IMR-90 (cell line): ENCODE results near the gene TPP1. TPM values are rescaled to one million over a fixed set of nuclear protein-coding genes. Genes with fewer than 3 reads are reported as not detected.

Experiments
- ATAC-seq: fragments of 200-7000 bp; cut with Tn5 transposase; 2 replicates; pipeline ENCODE4 v1.9.1; 2020; ENCODE audit warnings: low read depth, mild to moderate bottlenecking, moderate library complexity
- BruUV-seq: library from RNA; stranded (reverse); fragments of 400-500 nt; replicated peaks from 2 replicates; lab custom pipeline; 2021; lab: Mats Ljungman, UMichigan
- CTCF ChIA-PET: fragments of 300-600 bp; formaldehyde crosslinking; extraction: SDS; loops from one replicate; lab custom pipeline; 2021; ENCODE audit warnings: antibody characterized with exemption; lab: Yijun Ruan, JAX
- POLR2A ChIA-PET: fragments of 300-600 bp; sonication (Branson Sonifier 250); formaldehyde crosslinking; loops from one replicate; lab custom pipeline; 2022; ENCODE audit warnings: antibody characterized with exemption; ENCODE audit not compliant: unreplicated experiment; lab: Charles Lee
- DNase-seq: peaks from one replicate; pipeline ENCODE4 v3.0.0; 2013
- H2AFZ ChIP-seq: replicated peaks from 2 replicates; pipeline ENCODE3; 2013; ENCODE audit warnings: low read length, mild to moderate bottlenecking; ENCODE audit not compliant: poor library complexity
- H2AK5ac ChIP-seq: 2 replicates; pipeline ENCODE4 v1.6.1; 2013; ENCODE audit warnings: low read depth, low read length, inconsistent platforms
- H2AK9ac ChIP-seq: replicated peaks from 2 replicates; pipeline ENCODE3; 2013; ENCODE audit warnings: mild to moderate bottlenecking, low read depth, low read length, moderate library complexity; ENCODE audit not compliant: poor library complexity
- H2BK120ac ChIP-seq: 2 replicates; pipeline ENCODE4 v1.6.1; 2013; ENCODE audit warnings: low read depth, low read length, inconsistent platforms
- H2BK15ac ChIP-seq: 3 replicates; pipeline ENCODE4 v1.6.1; 2013; ENCODE audit warnings: low read depth, low read length, inconsistent platforms
- H2BK20ac ChIP-seq: 2 replicates; pipeline ENCODE4 v1.6.1; 2013; ENCODE audit warnings: low read depth, mild to moderate bottlenecking, inconsistent platforms, low read length, moderate library complexity
- H2BK5ac ChIP-seq: 2 replicates; pipeline ENCODE4 v1.6.1; 2013; ENCODE audit warnings: mild to moderate bottlenecking, low read depth, low read length, inconsistent platforms; ENCODE audit not compliant: poor library complexity, severe bottlenecking
- H3K14ac ChIP-seq: replicated peaks from 2 replicates; pipeline ENCODE4 v1.6.1; 2013; ENCODE audit warnings: low read depth, low read length, inconsistent platforms
- H3K18ac ChIP-seq: 2 replicates; pipeline ENCODE4 v1.6.1; 2013; ENCODE audit warnings: low read depth, low read length, control low read depth
- H3K23ac ChIP-seq: 2 replicates; pipeline ENCODE4 v1.6.1; 2013; ENCODE audit warnings: low read depth, low read length, inconsistent platforms
- H3K27ac ChIP-seq: 2 replicates; pipeline ENCODE4 v1.5.1; 2013; ENCODE audit warnings: mild to moderate bottlenecking, control low read depth, low read length; ENCODE audit not compliant: insufficient read depth
- H3K27me3 ChIP-seq: 2 replicates; pipeline ENCODE4 v1.6.1; 2013; ENCODE audit warnings: low read length; ENCODE audit not compliant: control insufficient read depth, insufficient read depth
- H3K36me3 ChIP-seq: 2 replicates; pipeline ENCODE4 v1.6.1; 2013; ENCODE audit warnings: low read length, mixed read lengths; ENCODE audit not compliant: control insufficient read depth, insufficient read depth
- H3K4ac ChIP-seq: 2 replicates; pipeline ENCODE4 v1.6.1; 2013; ENCODE audit warnings: low read depth, low read length, inconsistent platforms
- H3K4me1 ChIP-seq: 2 replicates; pipeline ENCODE4 v1.6.1; 2013; ENCODE audit warnings: low read length, mixed read lengths; ENCODE audit not compliant: control insufficient read depth, insufficient read depth
- H3K4me2 ChIP-seq: 2 replicates; pipeline ENCODE4 v1.6.1; 2013; ENCODE audit warnings: low read depth, mild to moderate bottlenecking, control low read depth, low read length, moderate library complexity
- H3K4me3 ChIP-seq: 2 replicates; pipeline ENCODE4 v1.5.1; 2013; ENCODE audit warnings: low read depth, mild to moderate bottlenecking, control low read depth, low read length, moderate library complexity; ENCODE audit not compliant: insufficient read depth
- H3K56ac ChIP-seq: 2 replicates; pipeline ENCODE4 v1.6.1; 2013; ENCODE audit warnings: low read length, inconsistent platforms; ENCODE audit not compliant: insufficient read depth; ENCODE audit errors: extremely low read depth
- H3K79me1 ChIP-seq, 2 experiments: 2 replicates each; pipeline ENCODE4 v1.6.1; 2013; ENCODE audit warnings: low read length in 2 of 2, inconsistent platforms in 1 of 2, low read depth in 1 of 2
- H3K9ac ChIP-seq: 2 replicates; pipeline ENCODE4 v1.6.1; 2013; ENCODE audit warnings: low read depth, low read length, control low read depth
- H3K9me1 ChIP-seq: 2 replicates; pipeline ENCODE4 v1.6.1; 2013; ENCODE audit warnings: low read length, inconsistent platforms; ENCODE audit not compliant: insufficient read depth
- H3K9me3 ChIP-seq: 2 replicates; pipeline ENCODE4 v1.6.1; 2013; ENCODE audit warnings: low read length; ENCODE audit not compliant: control insufficient read depth, insufficient read depth
- H4K20me1 ChIP-seq: 2 replicates; pipeline ENCODE4 v1.6.1; 2013; ENCODE audit warnings: low read length, inconsistent platforms; ENCODE audit not compliant: insufficient read depth
- H4K5ac ChIP-seq: 2 replicates; pipeline ENCODE4 v1.6.1; 2013; ENCODE audit warnings: mild to moderate bottlenecking, low read depth, low read length, control low read depth
- H4K8ac ChIP-seq, 2 experiments: 2 replicates each; pipeline ENCODE4 v1.6.1; 2013; ENCODE audit warnings: low read depth in 2 of 2, low read length in 2 of 2, control low read depth in 1 of 2, inconsistent platforms in 1 of 2
- H4K91ac ChIP-seq: 2 replicates; pipeline ENCODE4 v1.6.1; 2013; ENCODE audit warnings: low read depth, low read length, inconsistent platforms; ENCODE audit not compliant: insufficient read depth
- BHLHE40 ChIP-seq: fragments of 150-350 bp; IDR thresholded peaks from 2 replicates; pipeline ENCODE4 v1.6.1; 2016; ENCODE audit warnings: mild to moderate bottlenecking, low read depth, low read length
- CEBPB ChIP-seq: IDR thresholded peaks from 2 replicates; pipeline ENCODE4 v1.6.1; 2012; ENCODE audit warnings: low read depth, low read length, improper control_type of control experiment
- CHD1 ChIP-seq: IDR thresholded peaks from 2 replicates; pipeline ENCODE4 v1.6.1; 2012; ENCODE audit warnings: low read depth, low read length, improper control_type of control experiment
- CTCF ChIP-seq: conservative IDR thresholded peaks from 2 replicates; pipeline ENCODE4 v1.5.1; 2012; ENCODE audit warnings: mild to moderate bottlenecking, low read depth, low read length, improper control_type of control experiment
- ELK1 ChIP-seq: fragments of 150-350 bp; IDR thresholded peaks from 2 replicates; pipeline ENCODE4 v1.6.1; 2016; ENCODE audit warnings: low read depth, mild to moderate bottlenecking, low read length, moderate library complexity, borderline replicate concordance
- FOS ChIP-seq: fragments of 150-350 bp; IDR thresholded peaks from 2 replicates; pipeline ENCODE4 v1.6.1; 2016; ENCODE audit warnings: low read depth, low read length
- MAFK ChIP-seq: IDR thresholded peaks from 2 replicates; pipeline ENCODE4 v1.6.1; 2012; ENCODE audit warnings: low read depth, low read length, improper control_type of control experiment
- MAZ ChIP-seq: IDR thresholded peaks from 2 replicates; pipeline ENCODE4 v1.6.1; 2012; ENCODE audit warnings: low read depth, mild to moderate bottlenecking, low read length, improper control_type of control experiment, moderate library complexity, borderline replicate concordance
- MXI1 ChIP-seq: IDR thresholded peaks from 2 replicates; pipeline ENCODE4 v1.6.1; 2012; ENCODE audit warnings: low read depth, mild to moderate bottlenecking, low read length, moderate library complexity, borderline replicate concordance
- NFE2L2 ChIP-seq: fragments of 150-350 bp; IDR thresholded peaks from 2 replicates; pipeline ENCODE4 v1.6.1; 2016; ENCODE audit warnings: low read depth, mild to moderate bottlenecking, low read length
- POLR2A ChIP-seq: IDR thresholded peaks from 2 replicates; pipeline ENCODE4 v1.6.1; 2012; ENCODE audit warnings: mild to moderate bottlenecking, low read depth, low read length
- RAD21 ChIP-seq: IDR thresholded peaks from 2 replicates; pipeline ENCODE4 v1.6.1; 2012; ENCODE audit warnings: low read length, improper control_type of control experiment
- RCOR1 ChIP-seq: IDR thresholded peaks from 2 replicates; pipeline ENCODE4 v1.6.1; 2012; ENCODE audit warnings: mild to moderate bottlenecking, low read length, improper control_type of control experiment; ENCODE audit not compliant: insufficient replicate concordance
- RFX5 ChIP-seq: IDR thresholded peaks from 2 replicates; pipeline ENCODE4 v1.8.0; 2012; ENCODE audit warnings: low read depth, mild to moderate bottlenecking, low read length, moderate library complexity
- SMC3 ChIP-seq: fragments of 150-350 bp; IDR thresholded peaks from 2 replicates; pipeline ENCODE4 v1.6.1; 2016; ENCODE audit warnings: low read depth, mild to moderate bottlenecking, antibody characterized with exemption, low read length, moderate library complexity
- USF2 ChIP-seq: fragments of 150-350 bp; IDR thresholded peaks from 2 replicates; pipeline ENCODE4 v1.6.1; 2017; ENCODE audit warnings: mild to moderate bottlenecking, antibody characterized with exemption, low read length, low read depth
- WGBS, 2 experiments: methylation state at CpG; one replicate each; pipeline versions ENCODE4 v1.1.5 to v1.1.7; 2013; ENCODE audit warnings: missing lambda C conversion rate in 2 of 2; ENCODE audit not compliant: insufficient read length in 1 of 2; ENCODE audit errors: extremely low coverage in 2 of 2; 5-methylcytosine and 5-hydroxymethylcytosine counted together
- dilution Hi-C: fragments of 300-500 bp; cut with HindIII; formaldehyde crosslinking; loops from one replicate; pipeline ENCODE4 v1.14.3; 2018; ENCODE audit warnings: low sequenced_read_pairs; ENCODE audit not compliant: unreplicated experiment
- in situ Hi-C: fragments of 300-500 bp; cut with MboI; formaldehyde crosslinking; loops from 3 replicates; pipeline ENCODE4 v1.14.3; 2019; ENCODE audit warnings: low sequenced_read_pairs, inconsistent platforms, mixed read lengths
- intact Hi-C: fragments of 100-400 bp; cut with micrococcal nuclease; formaldehyde crosslinking; loops from 2 replicates; pipeline ENCODE4 v1.10.0; 2022
- polyA plus RNA-seq, 3 experiments: library from polyadenylated mRNA; depleted of rRNA; stranded (reverse); fragments of >200 nt; gene quantifications; 2 replicates each; pipeline ENCODE4 v1.2.3, GENCODE V29; 2012; ENCODE audit warnings: low replicate concordance in 1 of 3
- total RNA-seq: library from RNA; depleted of rRNA; stranded (reverse); fragments of >200 nt; gene quantifications from 2 replicates; pipeline ENCODE4 v1.2.3, GENCODE V29; 2012

TPP1 gene
- total and polyA plus RNA-seq, 2 of the 4 experiments (the other 2 are of a cell fraction): 33.5 to 108 TPM

- WGBS, 2 experiments: 100% methylated on average over 1 of the region's 1 CpG; no CpG with 5 or more reads in 1 of the 2 experiments
- POLR2A ChIA-PET: no interaction called here
- BruUV-seq: no TSS peak
These were observed 19.8 kb downstream of the TPP1 start for GRCh38 chr11:6599449-6599848.

More at GRCh38 chr11:6599449-6599848, 19.8 kb downstream of the TPP1 start:
- H3K9ac ChIP-seq: no peak overlapping the region
- no peak overlapping the region for H3K18ac ChIP-seq
- H3K4me2 ChIP-seq: no peak overlapping the region
- H3K36me3 ChIP-seq: peaks cover 42% of the 10 kb centered on the region
- no peak overlapping the region for H4K8ac ChIP-seq
- no peak overlapping the region for H3K23ac ChIP-seq
- no peak overlapping the region for H2AK9ac ChIP-seq
- H3K27ac ChIP-seq: no peak overlapping the region
- ATAC-seq (no peak), DNase-seq (no peak)
- peaks cover 14% of the 10 kb centered on the region for H3K9me1 ChIP-seq
- peaks cover 5% of the 10 kb centered on the region; the same call in 1 of the 2 replicates for H3K4me1 ChIP-seq
- in situ Hi-C loops: no loop called here
- no peaks in the 10 kb centered on the region for H3K9me3 ChIP-seq
- H3K4ac ChIP-seq: no peak overlapping the region
- H3K79me1 ChIP-seq: peaks cover 24 to 82% of the 10 kb centered on the region in 2 experiments
- no peak overlapping the region for H3K56ac ChIP-seq
- H2BK5ac ChIP-seq: no peak overlapping the region
- H3K27me3 ChIP-seq: no peaks in the 10 kb centered on the region
- H2AFZ ChIP-seq: no peak overlapping the region
- dilution Hi-C loops: no loop called here
- H3K14ac ChIP-seq: no peak overlapping the region
- intact Hi-C loops: no loop called here
- no peak overlapping the region for H2BK120ac ChIP-seq
- CTCF ChIA-PET: no interaction called here
- peaks cover 3% of the 10 kb centered on the region; the same call in 1 of the 2 replicates for H4K20me1 ChIP-seq
- H4K91ac ChIP-seq: no peak overlapping the region
- TF ChIP-seq USF2: no peak
- no peak for TF ChIP-seq CTCF
- no peak for TF ChIP-seq BHLHE40
- TF ChIP-seq NFE2L2: no peak
- no peak for TF ChIP-seq ELK1
- TF ChIP-seq CEBPB: no peak
- no peak for TF ChIP-seq POLR2A
- no peak for TF ChIP-seq MAFK
- no peak for TF ChIP-seq FOS
- no peak for TF ChIP-seq RFX5
- TF ChIP-seq CHD1: no peak
- no peak for TF ChIP-seq SMC3
- no peak for TF ChIP-seq RCOR1
- no peak for TF ChIP-seq MXI1
- TF ChIP-seq MAZ: no peak
- TF ChIP-seq RAD21: no peak
- no peak overlapping the region for H2BK15ac ChIP-seq
- H4K5ac ChIP-seq: no peak overlapping the region
- H2BK20ac ChIP-seq: no peak overlapping the region
- H2AK5ac ChIP-seq: no peak overlapping the region
- H3K4me3 ChIP-seq: no peak overlapping the region
